T-cell (primary cell): ENCODE results near the gene FGGY. TPM values are rescaled to one million over a fixed set of nuclear protein-coding genes. Genes with fewer than 3 reads are reported as not detected.

ENCODE experiments used
- ATAC-seq, 4 experiments: fragments of 200-7000 bp in 3 of 4; fragments of 150-1000 bp in 1 of 4; cut with Tn5 transposase; replicated peaks in 1 of 4; 1 replicate in 3 of 4; 2 replicates in 1 of 4; pipeline ENCODE4 v1.10.0; 2021; ENCODE audit warnings: moderate library complexity in 3 of 4, mild to moderate bottlenecking in 2 of 4, moderate number of reproducible peaks in 1 of 4
- CTCF ChIA-PET, 2 donors: fragments of 300-600 bp; sonication (Branson Sonifier 250); formaldehyde crosslinking; loops; one replicate each; lab custom pipeline; 2022; ENCODE audit warnings: antibody characterized with exemption in 2 of 2; lab: Charles Lee
- POLR2A ChIA-PET, 2 donors: fragments of 300-600 bp; sonication (Branson Sonifier 250); formaldehyde crosslinking; loops; one replicate each; lab custom pipeline; 2022; ENCODE audit warnings: antibody characterized with exemption in 2 of 2; lab: Charles Lee
- DNase-seq, 35 experiments: peaks; one replicate each; pipeline versions ENCODE4 v3.0.0 to v3.0.0-alpha.2; 2013 to 2023
- H3K27ac ChIP-seq: one replicate; pipeline ENCODE4 v1.5.1; 2013; ENCODE audit warnings: low read length
- H3K27me3 ChIP-seq, 2 experiments: replicated peaks in 1 of 2; 1 replicate in 1 of 2; 2 replicates in 1 of 2; pipeline versions ENCODE4 v1.6.1 to v1.7.0; 2013; ENCODE audit warnings: low read length in 1 of 2, mixed read lengths in 1 of 2; ENCODE audit not compliant: control insufficient read depth in 2 of 2, insufficient read depth in 2 of 2; ENCODE audit errors: extremely low read depth in 1 of 2
- H3K36me3 ChIP-seq, 2 donors: 1 replicate in 1 of 2; 2 replicates in 1 of 2; pipeline versions ENCODE4 v1.6.1 to v1.7.0; 2013; ENCODE audit warnings: low read length in 1 of 2; ENCODE audit not compliant: control insufficient read depth in 2 of 2, insufficient read depth in 1 of 2; ENCODE audit errors: extremely low read depth in 1 of 2
- H3K4me1 ChIP-seq, 2 experiments: 1 replicate in 1 of 2; 2 replicates in 1 of 2; pipeline versions ENCODE4 v1.6.1 to v1.7.0; 2013; ENCODE audit warnings: low read length in 2 of 2, mixed read lengths in 1 of 2; ENCODE audit not compliant: insufficient read depth in 2 of 2, control insufficient read depth in 1 of 2; ENCODE audit errors: extremely low read depth in 1 of 2
- H3K4me3 ChIP-seq, 2 donors: 1 replicate in 1 of 2; 2 replicates in 1 of 2; pipeline versions ENCODE4 v1.5.1 to v1.7.0; 2013; ENCODE audit warnings: mild to moderate bottlenecking in 2 of 2, low read length in 1 of 2, moderate library complexity in 1 of 2; ENCODE audit not compliant: control insufficient read depth in 1 of 2; ENCODE audit errors: extremely low read depth in 1 of 2
- H3K9me3 ChIP-seq: 2 replicates; pipeline ENCODE4 v1.7.0; 2013
- H3K27ac Mint-ChIP-seq, 2 donors: one replicate each; pipeline ENCODE4 v1.8.0; 2020 to 2021; ENCODE audit warnings: mild to moderate bottlenecking in 2 of 2, mixed read lengths in 2 of 2
- H3K27me3 Mint-ChIP-seq, 2 donors: one replicate each; pipeline ENCODE4 v1.8.0; 2021 to 2022; ENCODE audit warnings: mixed read lengths in 2 of 2
- H3K36me3 Mint-ChIP-seq: one replicate; pipeline ENCODE4 v1.8.0; 2021; ENCODE audit warnings: mixed read lengths
- H3K4me1 Mint-ChIP-seq, 3 donors: one replicate each; pipeline ENCODE4 v1.8.0; 2020 to 2022; ENCODE audit warnings: mixed read lengths in 3 of 3, mild to moderate bottlenecking in 1 of 3
- H3K4me3 Mint-ChIP-seq, 3 donors: one replicate each; pipeline ENCODE4 v1.8.0; 2020 to 2022; ENCODE audit warnings: mild to moderate bottlenecking in 3 of 3, mixed read lengths in 3 of 3, moderate library complexity in 3 of 3
- H3K9me3 Mint-ChIP-seq, 3 donors: one replicate each; pipeline ENCODE4 v1.8.0; 2020 to 2022; ENCODE audit warnings: mixed read lengths in 3 of 3
- WGBS: methylation state at CpG from one replicate; pipeline ENCODE4 v1.1.5; 2013; ENCODE audit warnings: missing lambda C conversion rate; ENCODE audit not compliant: insufficient coverage; 5-methylcytosine and 5-hydroxymethylcytosine counted together
- total RNA-seq, 35 experiments: library from RNA in 6 of 35; stranded (reverse) in 6 of 35; fragments of 120-200 nt in 1 of 35; gene quantifications; one replicate each; pipeline versions ENCODE4 v1.2.1 to v1.2.4 and lab custom pipeline; 2013 to 2026

The FGGY gene
- total RNA-seq, 5 donors from 2014 or later (not counting 1 experiment from before 2014, with no cell fraction given): 7.8 to 21.7 (median 12.6) TPM

GRCh38 chr1:59390307-59390706, 93.4 kb downstream of the FGGY start:
- H3K27me3 Mint-ChIP-seq: no peaks in the 10 kb centered on the region
- no CpG with 5 or more reads among the region's 3 CpGs for WGBS
- ATAC-seq (no peak), DNase-seq (no peak)
- H3K27ac Mint-ChIP-seq: no peak overlapping the region
- POLR2A ChIA-PET: no interaction called here
- Histone ChIP-seq H3K27ac (no peak overlapping the region), H3K4me1 (peaks cover 0 to 2% of the 10 kb centered on the region in 2 experiments), H3K4me3 (no peak overlapping the region), H3K36me3 (no peaks in the 10 kb centered on the region), H3K27me3 (no peaks in the 10 kb centered on the region), H3K9me3 (no peaks in the 10 kb centered on the region)
- no peak overlapping the region for H3K4me3 Mint-ChIP-seq
- peaks cover 7 to 20% (median 11%) of the 10 kb centered on the region in 3 donors for H3K4me1 Mint-ChIP-seq
- H3K9me3 Mint-ChIP-seq: no peaks in the 10 kb centered on the region
- H3K36me3 Mint-ChIP-seq: peaks cover 10% of the 10 kb centered on the region
- CTCF ChIA-PET: no interaction called here

GRCh38 chr1:59391212-59392179, 94.6 kb downstream of the FGGY start:
- Mint-ChIP-seq H3K4me3 (no peak overlapping the region), H3K36me3 (peaks cover 10% of the 10 kb centered on the region), H3K27ac (no peak overlapping the region), H3K9me3 (no peaks in the 10 kb centered on the region), H3K27me3 (no peaks in the 10 kb centered on the region), H3K4me1 (peaks cover 7 to 20% (median 11%) of the 10 kb centered on the region in 3 donors)
- DNase-seq (no peak), ATAC-seq (no peak)
- Histone ChIP-seq H3K36me3 (no peaks in the 10 kb centered on the region), H3K9me3 (no peaks in the 10 kb centered on the region), H3K4me3 (no peak overlapping the region), H3K27ac (no peak overlapping the region), H3K4me1 (peaks cover 0 to 2% of the 10 kb centered on the region in 2 experiments), H3K27me3 (no peaks in the 10 kb centered on the region)
- WGBS: 67% methylated on average over 3 of the region's 7 CpGs
- CTCF ChIA-PET: no interaction called here
- POLR2A ChIA-PET: no interaction called here

GRCh38 chr1:59393211-59394180, 96.6 kb downstream of the FGGY start:
- DNase-seq: no peak
- Histone ChIP-seq H3K4me3 (no peak overlapping the region), H3K4me1 (peaks cover 0 to 2% of the 10 kb centered on the region in 2 experiments), H3K27ac (no peak overlapping the region), H3K27me3 (no peaks in the 10 kb centered on the region), H3K36me3 (no peaks in the 10 kb centered on the region), H3K9me3 (no peaks in the 10 kb centered on the region)
- CTCF ChIA-PET: interaction anchor here in 1 of 2 donors (0.6 kb wide), 1 partner anchor 13 kb away, joined by 3 read pairs; no protein-coding TSS in a partner anchor
- Mint-ChIP-seq H3K36me3 (peaks cover 5% of the 10 kb centered on the region), H3K27ac (no peak overlapping the region), H3K4me3 (no peak overlapping the region), H3K27me3 (no peaks in the 10 kb centered on the region), H3K9me3 (no peaks in the 10 kb centered on the region), H3K4me1 (peaks cover 7 to 20% (median 11%) of the 10 kb centered on the region in 3 donors)
- no peak for ATAC-seq
- WGBS: 89% methylated on average over 2 of the region's 7 CpGs
- POLR2A ChIA-PET: no interaction called here

GRCh38 chr1:59394706-59395425, 98.0 kb downstream of the FGGY start:
- WGBS: 83% methylated on average over 1 of the region's 6 CpGs
- Mint-ChIP-seq H3K4me3 (no peak overlapping the region), H3K4me1 (peaks cover 7 to 20% (median 11%) of the 10 kb centered on the region in 3 donors), H3K9me3 (no peaks in the 10 kb centered on the region), H3K36me3 (no peaks in the 10 kb centered on the region), H3K27ac (no peak overlapping the region), H3K27me3 (no peaks in the 10 kb centered on the region)
- no peaks in the 10 kb centered on the region for H3K36me3 ChIP-seq
- no peak overlapping the region for H3K4me3 ChIP-seq
- H3K27ac ChIP-seq: no peak overlapping the region
- peaks cover 0 to 2% of the 10 kb centered on the region in 2 experiments for H3K4me1 ChIP-seq
- ChIA-PET POLR2A (interaction anchor here in 1 of 2 donors (0.6 kb wide), 1 partner anchor 352 kb away, joined by 5 read pairs; no protein-coding TSS in a partner anchor), CTCF (no interaction called here)
- H3K27me3 ChIP-seq: no peaks in the 10 kb centered on the region
- ATAC-seq: no peak
- no peak for DNase-seq
- H3K9me3 ChIP-seq: no peaks in the 10 kb centered on the region

- H3K36me3 ChIP-seq: no peaks in the 10 kb centered on the region
- CTCF ChIA-PET: no interaction called here
Observed at GRCh38 chr1:59396387-59396786, 99.5 kb downstream of the FGGY start.

More at GRCh38 chr1:59396387-59396786, 99.5 kb downstream of the FGGY start:
- Mint-ChIP-seq H3K27me3 (no peaks in the 10 kb centered on the region), H3K36me3 (no peaks in the 10 kb centered on the region), H3K9me3 (no peaks in the 10 kb centered on the region), H3K4me1 (peaks cover 2 to 9% (median 6%) of the 10 kb centered on the region in 3 donors), H3K27ac (no peak overlapping the region), H3K4me3 (no peak overlapping the region)
- ATAC-seq (no peak), DNase-seq (no peak)
- POLR2A ChIA-PET: no interaction called here
- Histone ChIP-seq H3K4me1 (peaks cover 0 to 2% of the 10 kb centered on the region in 2 experiments), H3K4me3 (no peak overlapping the region), H3K27ac (no peak overlapping the region), H3K27me3 (no peaks in the 10 kb centered on the region), H3K9me3 (no peaks in the 10 kb centered on the region)
- no CpG with 5 or more reads among the region's 1 CpG for WGBS
